Activated T-cell treated with anti-CD3 and anti-CD28 coated beads for 48 hours (primary cell): ENCODE data around the gene CRMP1.
"Not testable (repeated sequence)": the region's sequence is repeated elsewhere in the genome, so short reads cannot be mapped to it uniquely, and the experiment has no call there.

Experiments used
- DNase-seq: peaks from one replicate; pipeline ENCODE4 v3.0.0-alpha.2; 2020; ENCODE audit warnings: low read depth

The CRMP1 gene

DNA sequence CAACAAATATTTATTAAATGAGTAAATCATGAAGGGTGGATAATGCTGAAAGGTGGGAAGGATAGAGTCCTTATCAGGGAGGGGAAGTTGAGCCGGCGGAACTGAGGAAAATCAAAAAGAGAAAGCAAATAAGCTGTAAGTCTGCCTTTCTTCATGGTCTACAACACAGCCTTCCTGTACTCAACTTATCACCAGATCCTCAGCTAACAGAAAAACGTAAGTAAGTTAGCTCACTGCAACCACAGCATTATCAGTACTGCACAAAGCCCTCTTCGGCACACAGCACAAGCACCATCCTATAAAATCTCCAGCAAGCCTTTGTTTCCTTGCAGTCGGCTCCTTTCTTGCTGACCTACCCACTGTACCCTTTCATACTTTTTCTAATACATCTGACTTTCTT is 70.3 kb downstream of the CRMP1 start:
- no peak for DNase-seq

DNA sequence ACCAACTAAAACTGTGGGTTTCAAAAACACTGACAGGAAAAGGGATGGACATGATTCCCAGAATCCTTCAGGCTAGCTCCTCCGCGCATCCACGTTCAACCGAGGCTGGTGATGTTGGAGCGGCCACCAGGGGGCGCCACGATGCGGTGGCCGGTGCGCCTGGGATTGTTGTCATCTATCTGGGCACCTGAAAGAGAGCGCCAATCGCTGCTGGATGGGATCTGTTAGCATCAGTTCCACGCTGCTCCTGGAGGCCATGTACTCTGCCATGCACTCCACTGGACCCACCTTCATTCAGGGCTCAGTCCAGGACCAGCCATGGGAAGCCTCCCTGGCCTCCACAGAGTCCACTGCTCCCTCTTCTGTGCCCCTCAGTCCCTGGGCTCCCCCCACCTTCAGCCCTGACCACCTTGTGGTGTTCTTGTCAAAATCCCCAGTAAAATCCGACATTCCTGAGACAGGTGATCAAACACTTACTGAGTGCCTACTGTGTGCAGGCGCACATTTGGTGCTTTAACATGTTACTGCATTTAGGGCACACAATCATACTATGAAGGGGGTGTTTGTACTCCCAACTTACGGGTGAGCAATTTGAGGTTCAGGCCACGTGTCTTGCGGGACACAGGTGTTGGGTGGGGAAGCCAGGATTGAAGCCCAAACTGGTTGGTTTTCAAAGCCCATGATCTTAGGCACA is 71.1 kb downstream of the CRMP1 start:
- no peak for DNase-seq

DNA sequence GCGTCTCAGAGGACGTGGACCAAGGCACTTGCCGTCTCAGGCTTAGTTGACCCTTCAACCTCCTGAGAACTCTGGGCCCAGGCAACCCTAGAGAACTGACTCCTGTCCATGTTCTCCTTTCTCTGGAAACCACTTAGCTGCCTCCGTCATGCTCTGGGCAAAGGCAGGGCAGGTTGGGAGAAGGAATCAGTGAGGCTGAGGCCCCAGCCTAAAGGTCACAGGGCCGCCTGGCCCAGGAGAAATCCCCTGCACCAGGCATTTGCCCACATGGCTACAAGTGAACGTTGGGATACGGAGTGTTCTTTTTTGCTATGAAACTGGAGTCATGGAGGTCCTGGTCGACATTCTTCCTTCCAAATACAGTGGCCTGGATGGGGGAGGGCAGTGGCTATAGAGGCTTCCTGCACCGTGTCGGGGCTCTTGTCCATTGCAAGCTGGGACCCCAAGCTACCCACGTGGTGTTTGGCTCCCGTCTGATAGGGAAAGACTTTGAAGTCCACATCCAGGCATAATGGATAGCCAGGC is 76.0 kb downstream of the CRMP1 start:
- no peak for DNase-seq

DNA sequence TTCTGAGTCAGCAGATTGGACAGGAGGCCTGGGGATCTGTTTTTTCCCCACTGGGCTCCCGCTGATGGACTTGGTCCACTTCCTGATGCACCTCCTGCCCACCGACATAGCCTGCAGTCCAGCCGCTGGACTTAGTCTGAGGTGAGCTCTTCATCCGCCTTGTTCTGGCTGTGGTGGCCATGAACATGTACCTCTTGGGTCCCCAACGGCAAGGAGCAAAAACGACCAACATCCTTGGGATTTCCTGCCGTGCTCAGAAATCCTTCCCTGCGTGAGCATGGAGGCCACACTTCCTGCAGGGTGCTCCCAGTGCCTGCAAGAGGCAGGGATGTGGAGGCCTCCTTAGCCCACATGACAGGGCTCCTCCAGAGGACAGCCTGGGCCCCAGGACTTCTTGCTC is 76.8 kb downstream of the CRMP1 start:
- no peak for DNase-seq

DNA sequence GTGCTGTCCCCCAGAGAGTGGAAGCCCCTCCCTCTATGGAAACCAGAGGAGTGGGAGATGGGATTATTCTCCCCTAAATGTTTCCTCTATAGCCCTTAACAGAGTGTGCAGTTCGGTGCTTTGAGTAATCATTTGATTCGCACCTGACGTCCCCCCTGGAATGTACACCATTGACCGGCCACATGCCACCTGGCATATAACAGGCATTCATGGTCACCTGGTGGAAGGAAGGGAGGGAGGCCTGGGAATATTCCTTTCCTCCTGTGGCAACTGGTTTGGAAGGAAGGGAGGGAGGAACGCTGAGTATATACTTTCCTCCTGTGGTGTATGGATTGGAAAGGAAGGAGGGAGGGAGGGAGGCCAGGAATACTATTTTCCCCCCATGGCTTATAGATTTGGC is 77.2 kb downstream of the CRMP1 start:
- DNase-seq: no peak

DNA sequence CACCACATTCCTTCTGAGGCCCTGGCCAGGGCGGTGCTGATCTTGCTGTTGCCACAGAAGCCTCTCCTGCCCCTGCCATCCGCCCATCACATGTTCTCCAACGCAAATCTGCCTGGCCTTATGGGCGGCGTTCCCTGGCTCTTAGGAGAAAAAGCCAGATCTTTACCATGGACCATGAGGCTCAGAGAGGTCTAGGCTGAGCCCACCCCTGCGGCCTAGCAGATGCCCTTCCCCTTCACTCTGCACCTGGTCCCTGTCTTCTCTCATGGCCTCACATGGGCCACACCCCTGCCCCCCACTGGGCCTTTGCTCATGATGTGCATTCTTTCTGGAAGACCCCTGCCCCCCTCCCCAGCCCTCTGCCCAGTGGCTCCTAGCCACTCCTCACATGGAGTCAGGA is 78.5 kb downstream of the CRMP1 start:
- DNase-seq: no peak

DNA sequence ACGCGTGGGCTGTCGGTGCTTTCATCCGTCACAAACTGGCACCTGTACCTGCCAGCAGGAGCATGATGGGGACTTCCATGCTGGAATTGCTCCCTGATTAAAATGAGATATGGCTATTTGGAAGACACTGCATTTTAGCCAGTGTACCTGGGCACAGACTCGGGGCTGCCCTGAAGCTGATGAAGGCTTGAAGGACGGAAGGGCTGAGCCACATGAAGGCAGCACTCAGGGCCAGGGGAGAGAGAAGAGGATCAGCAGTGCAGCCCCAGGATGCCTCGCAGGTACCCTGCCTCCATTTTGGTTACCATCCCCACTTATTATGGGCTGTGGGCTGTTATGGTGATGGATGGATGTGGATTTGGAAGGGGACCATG is 79.0 kb downstream of the CRMP1 start:
- DNase-seq: no peak

DNA sequence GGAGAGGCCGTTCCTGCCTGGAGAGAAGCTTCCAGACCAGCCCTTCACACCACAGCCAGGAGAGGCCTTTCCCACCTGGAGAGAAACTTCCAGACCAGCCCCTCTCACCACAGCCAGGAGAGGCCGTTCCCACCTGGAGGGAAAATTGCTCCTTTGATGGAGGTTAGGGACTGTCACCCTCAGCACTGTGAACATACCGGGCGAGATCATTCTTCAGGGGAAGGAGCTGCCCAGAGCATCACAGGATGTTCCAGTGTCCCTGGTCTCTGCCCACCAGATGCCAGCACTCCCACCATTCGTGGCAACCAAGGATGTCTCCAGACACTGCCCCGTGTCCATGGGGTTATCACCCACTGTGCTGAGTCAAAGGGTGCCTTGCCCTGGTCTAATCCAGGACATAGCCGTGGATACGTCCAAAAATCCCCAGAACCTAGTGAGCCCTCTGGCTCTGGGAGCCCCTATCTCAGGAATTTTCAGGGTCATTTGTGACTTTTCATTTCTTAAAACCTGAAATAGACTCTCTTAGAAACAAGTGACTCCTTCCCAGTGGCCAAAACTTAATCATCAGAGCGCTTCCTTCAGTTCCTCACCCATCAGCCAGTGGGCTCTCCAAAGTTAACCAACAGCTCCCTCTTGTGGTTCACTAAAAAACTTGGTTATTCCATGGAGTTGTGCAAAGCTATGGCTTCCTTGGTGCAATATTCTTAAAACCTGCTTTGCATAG is 80.2 kb downstream of the CRMP1 start:
- no peak for DNase-seq

DNA sequence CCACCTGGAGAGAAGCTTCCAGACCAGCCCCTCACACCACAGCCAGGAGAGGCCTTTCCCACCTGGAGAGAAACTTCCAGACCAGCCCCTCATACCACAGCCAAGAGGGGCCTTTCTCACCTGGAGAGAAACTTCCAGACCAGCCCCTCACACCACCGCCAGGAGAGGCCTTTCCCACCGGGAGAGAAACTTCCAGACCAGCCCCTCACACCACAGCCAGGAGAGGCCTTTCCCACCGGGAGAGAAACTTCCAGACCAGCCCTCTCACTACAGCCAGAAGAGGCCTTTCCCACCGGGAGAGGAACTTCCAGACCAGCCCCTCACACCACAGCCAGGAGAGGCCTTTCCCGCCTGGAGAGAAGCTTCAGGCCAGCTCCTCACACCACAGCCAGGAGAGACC is 80.8 kb downstream of the CRMP1 start:
- not testable (repeated sequence) for DNase-seq

DNA sequence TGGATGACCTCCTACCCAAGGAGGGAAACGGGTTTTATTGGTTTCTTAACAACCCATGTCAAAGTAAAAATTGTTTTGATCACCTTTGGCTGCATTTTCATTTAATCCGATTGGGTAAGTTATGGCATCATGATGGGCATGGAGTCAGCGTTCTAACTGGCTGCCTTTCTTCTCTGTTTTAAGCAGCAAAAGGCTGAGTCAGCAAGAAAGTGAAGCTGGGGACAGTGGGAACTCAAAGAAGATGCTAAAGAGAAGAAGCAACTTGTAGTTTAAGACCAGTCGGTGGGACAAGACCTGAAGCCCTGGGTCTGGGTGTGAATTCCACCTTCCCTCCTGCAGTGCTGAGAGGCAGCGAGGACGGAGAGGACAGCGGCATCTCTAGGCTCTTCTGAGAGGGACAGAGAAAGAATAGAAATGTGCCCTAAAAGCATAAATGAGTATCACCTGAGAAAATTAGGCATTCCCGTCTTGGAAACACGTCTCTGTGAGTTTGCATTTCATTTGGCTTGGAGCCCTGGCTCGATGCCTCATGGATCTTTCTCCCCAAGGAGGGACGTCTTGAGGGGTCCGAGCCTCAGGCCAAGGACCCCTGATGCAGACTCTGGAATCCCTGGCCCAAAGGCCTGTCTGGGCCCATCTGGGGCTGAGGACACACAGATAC is 82.0 kb downstream of the CRMP1 start:
- no peak for DNase-seq

DNA sequence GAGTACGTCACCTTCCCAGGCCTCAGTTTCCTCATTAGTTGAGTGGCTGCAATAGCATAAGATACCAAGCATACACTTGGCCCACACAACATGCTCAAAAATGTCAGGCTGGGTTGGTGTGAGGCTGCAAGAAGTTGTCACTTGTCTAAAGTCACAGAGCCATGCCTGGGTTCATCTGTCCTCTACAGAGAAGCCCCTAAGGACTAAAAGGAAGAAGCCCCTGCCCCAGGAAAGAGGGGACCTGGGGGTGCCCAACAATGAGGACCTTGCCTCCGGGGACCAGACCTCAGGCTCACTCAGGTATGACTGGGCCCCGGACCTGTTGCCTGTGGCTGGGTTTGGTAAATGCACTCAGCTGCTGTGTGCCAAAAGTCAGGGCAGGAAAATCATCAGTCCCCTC is 82.7 kb downstream of the CRMP1 start:
- no peak for DNase-seq

DNA sequence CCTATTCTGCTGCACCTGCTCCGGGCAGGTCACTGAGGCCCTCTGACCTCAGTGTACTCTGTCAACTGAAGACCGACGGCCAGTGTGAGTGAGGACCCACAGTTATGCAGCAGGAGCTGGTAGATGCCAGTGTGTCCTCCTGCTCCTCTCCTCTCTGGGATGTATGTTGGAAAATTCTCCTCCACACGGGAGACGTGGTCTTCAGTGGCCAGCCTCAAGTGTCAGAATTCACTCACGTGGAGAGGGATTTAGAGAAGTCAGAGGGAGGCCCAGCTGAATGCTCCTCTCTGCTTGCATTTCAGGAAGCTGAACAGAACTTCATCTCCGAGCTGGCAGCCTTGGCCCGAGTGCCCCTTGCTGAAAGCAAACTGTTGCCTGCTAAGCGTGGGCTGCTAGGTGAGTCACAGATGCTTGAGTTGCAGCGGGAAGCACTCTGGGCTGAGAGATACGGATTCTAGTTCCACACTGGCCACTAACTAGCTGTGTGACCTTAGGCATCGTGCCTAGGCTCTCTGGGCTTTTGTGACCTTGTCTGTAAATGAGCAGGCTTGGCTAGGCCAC is 83.6 kb downstream of the CRMP1 start:
- DNase-seq: no peak

DNA sequence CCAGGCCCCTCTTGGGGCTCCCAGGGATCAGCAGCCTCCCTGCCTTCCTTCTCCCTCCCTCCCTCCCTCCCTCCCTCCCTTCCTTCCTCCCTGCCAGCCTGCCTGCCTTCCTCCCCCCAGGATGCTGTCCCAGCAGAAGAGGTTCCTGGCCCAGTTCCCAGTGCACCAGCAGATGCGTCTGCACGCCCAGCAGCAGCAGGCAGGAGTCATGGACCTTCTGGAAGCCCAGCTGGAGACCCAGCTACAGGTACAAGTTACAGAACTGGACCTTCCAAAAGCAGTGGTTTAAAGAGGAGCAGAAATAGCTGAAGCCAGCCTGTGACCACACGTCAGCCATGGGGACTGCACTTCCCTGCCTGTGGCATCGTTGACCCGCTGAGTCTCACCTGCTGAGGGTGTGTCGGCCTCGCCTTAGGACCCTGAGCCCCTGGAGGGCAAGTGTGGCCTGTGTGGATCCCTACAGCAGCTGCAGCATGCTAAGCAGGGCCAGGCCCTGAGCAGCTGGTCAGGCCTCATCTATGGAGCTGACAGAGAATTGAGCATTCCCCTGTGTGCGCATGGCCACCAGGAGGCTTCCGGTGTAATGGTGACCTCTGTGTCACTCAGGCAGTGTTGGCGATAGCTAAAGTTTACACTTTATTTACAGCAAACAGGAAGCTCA is 84.7 kb downstream of the CRMP1 start:
- no peak for DNase-seq

DNA sequence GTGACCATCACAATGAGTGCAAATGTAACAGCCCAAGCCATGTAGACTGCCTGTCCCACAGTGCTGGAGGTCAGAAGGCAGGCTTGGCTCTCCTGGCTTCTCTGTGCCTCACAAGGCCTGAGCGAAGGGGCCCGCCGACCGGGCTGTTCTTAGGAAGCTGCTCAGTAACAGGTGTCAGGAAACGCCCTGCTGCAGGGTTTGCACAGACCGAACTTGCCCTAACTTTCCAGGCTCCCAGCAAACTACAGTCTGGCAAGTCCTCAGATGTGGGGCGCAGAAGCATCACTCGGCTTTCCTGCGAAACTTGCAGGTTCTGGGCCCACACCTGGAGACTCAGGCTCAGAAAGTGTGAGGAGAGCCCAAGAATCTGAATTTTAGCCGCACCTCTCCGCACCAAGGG is 87.6 kb downstream of the CRMP1 start:
- no peak for DNase-seq

DNA sequence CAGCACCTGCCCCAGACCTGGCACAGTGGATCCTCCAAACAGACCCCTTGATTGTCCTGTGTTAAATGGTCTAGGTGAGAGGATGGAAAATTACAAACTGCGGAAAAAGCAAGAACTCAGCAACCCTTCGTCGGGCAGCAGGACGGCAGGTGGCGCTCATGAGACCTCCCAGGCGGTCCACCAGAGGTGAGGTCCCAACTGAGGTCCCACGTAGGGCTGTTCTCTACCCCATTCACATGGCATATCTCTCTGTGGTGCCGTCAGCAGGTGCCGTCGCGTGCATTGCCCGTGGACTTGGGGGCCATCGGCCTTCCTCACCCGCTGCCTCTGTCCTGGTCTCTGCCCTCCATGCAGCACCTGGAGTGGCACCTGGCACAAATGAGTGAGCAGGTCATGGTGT is 88.2 kb downstream of the CRMP1 start:
- no peak for DNase-seq

DNA sequence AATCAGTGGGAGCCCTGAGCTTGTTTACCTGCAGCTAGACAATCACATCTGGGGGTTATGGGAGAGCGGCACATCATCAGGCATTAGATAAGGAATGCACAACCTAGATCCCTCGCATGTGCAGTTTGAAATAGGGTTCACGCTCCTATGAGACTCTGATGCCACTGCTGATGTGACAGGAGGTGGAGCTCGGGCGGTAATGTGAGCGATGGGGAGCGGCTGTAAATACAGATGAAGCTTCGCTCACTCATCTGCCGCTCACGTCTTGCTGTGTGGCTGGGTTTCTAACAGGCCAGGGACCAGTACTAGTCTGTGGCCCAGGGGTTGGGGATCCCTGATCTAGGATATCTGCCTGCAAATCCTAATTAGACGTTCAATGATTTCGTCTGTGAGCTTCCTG is 90.3 kb downstream of the CRMP1 start:
- no peak for DNase-seq

DNA sequence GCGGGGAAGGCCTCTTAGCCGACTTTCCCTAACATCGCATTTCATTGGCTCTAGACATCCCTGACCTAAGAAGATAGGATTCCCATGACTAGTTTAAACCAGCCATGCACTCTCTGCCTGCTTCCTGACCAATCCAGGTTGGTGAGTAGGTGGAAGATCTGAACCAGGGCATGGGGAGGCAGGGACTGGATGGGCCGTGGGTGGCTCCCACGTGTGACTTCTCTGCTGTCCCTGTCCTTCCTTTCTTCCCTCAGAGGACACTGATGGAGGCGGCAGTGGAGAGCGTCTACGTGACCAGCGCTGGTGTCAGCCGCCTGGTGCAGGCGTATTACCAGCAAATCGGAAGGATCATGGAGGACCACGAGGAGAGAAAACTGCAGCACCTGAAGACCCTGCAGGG is 91.2 kb downstream of the CRMP1 start:
- DNase-seq: no peak

DNA sequence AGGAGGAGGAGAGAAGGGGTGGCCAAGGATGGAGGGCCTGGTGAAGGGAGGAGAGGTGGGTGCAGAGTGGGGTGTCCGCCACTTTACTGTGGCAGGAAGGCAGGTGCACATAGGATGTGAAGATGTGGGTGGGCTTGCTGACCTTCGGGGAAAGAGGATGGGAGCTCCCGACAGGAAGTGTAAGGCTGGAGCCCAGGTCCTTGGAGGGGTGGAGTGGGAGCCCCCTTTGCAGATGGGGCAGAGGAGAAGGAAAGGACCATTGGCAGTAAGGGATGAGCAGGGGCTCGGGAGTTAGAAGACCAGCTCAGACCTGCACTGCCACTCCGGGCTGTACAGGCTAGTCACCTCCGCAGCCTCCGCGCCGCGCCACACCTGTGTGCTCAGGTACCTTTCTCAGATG is 92.4 kb downstream of the CRMP1 start:
- no peak for DNase-seq

DNA sequence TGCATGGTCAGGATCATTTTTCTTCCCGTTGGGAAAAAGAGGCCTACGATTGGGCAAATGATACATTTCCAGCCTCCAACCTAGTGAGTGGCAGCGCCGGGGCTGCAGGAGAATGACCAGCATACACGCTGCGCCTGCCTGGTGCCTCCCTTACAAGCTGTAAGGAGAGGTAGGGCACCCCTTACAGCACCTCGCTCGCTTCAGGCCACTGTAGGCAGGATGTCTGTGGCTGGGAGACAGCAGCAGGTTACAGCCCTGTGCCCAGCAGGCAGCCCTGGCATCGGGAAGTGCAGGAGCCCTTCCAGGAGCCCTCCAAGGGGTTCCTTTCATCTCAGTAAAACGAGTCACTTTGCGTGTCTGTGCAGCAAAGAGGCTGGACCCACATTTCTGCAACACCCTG is 93.5 kb downstream of the CRMP1 start:
- DNase-seq: no peak

DNA sequence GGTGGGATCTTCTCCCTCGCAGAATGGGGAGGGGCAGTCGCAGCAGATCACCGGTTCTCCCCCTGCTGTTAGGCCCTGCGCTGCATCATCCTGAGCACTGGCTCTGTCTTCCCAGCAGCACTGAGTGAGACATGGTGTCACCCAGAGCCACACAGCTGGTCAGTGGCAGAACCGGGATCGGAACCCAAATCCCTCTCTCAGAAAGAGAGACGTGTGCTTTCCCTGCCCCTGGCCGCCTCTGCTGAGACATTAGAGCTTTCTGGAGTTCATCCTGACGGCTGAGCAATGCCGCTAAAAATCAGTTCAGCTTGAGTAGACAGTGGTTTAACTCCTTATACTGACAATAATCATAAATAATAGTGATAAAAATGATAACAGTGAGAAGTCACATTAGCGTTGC is 93.9 kb downstream of the CRMP1 start:
- no peak for DNase-seq

DNA sequence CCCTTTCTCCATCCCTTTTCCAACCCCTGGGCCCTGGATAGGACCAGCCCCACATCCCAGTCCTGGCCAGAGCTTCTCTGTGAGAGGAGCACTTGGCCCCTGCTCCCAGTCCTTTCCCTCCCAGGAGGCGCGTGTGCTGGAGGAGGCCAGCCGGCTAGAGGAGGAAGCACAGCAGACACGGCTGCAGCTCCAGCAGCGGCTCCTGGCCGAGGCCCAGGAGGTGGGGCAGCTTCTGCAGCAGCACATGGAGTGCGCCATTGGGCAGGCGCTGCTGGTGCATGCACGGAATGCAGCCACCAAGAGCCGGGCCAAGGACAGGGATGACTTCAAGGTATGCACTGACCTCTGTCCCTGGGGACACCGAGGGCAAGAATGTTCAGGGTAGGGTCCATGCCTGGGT is 94.4 kb downstream of the CRMP1 start:
- DNase-seq: no peak

DNA sequence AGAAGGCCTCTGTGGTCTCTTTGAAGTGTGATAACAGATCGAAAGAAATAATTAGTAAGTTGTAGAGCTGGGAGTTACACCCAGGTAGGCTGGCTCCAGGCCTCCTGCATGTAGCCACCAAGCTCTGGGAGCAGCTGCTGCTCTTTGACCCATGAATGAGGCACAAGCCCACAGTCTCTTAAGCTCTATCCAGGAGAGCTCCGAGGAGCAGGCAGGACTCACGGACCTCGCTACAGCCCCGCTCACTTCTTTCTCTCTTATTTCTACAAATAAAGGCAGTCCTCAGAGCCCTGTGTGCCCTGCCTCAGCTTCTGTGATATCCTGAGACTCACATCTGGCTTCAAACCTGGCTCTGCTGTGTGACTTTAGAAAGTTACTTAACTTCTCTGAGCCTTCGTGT is 95.0 kb downstream of the CRMP1 start:
- DNase-seq: no peak

DNA sequence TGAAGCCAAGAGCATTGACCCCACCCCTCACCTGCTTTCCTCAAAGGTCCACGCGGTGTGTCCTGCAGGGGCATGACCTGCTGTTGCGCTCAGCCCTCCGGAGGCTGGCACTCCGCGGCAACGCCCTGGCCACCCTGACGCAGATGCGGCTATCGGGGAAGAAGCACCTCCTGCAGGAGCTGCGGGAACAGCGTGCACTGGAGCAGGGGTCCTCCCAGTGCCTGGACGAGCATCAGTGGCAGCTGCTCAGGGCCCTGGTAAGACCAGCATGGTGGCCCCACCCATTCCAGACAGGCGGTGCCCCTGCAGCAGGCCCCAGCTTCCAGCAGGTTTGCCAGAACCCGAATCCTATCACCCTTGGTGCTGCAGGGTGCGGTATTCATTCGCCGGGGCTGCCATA is 95.9 kb downstream of the CRMP1 start:
- no peak for DNase-seq
